GM10266 (cell line): ENCODE data around the gene ERBB3.

Source experiments
- DNase-seq: peaks from one replicate; pipeline ENCODE4 v3.0.0; 2012; ENCODE audit errors: extremely low spot score
- CTCF ChIP-seq: IDR thresholded peaks from 2 replicates; pipeline ENCODE4 v1.5.1; 2012; ENCODE audit warnings: mild to moderate bottlenecking, low read depth; ENCODE audit not compliant: control insufficient read depth, insufficient read depth; ENCODE audit errors: missing control alignments

Gene ERBB3

GRCh38 chr12:56151672-56152131 is 71.7 kb downstream of the ERBB3 start:
- peak; percentile 45 for DNase-seq
- peak; percentile 3 for TF ChIP-seq CTCF

GRCh38 chr12:56152132-56152755 is 72.3 kb downstream of the ERBB3 start, which contains the start of gene MYL6B:
Gene MYL6B, plus strand, starts transcription at chr12:56152587. Its CDS starts 1,332 bp downstream, at chr12:56153919.
- peak; percentile 88 for DNase-seq
- TF ChIP-seq CTCF: no peak
